OCI-LY1 (cell line): ENCODE data around the gene CHD1.

ENCODE experiments used
- H2AFZ ChIP-seq: fragments of 200-600 bp; sonication (generic), shearing (Covaris generic); 2 replicates; pipeline ENCODE4 v1.6.0; 2014; ENCODE audit warnings: antibody characterized with exemption, mild to moderate bottlenecking, low read length
- H3F3A ChIP-seq: fragments of 200-600 bp; sonication (generic), shearing (Covaris generic); 2 replicates; pipeline ENCODE4 v1.6.0; 2014; ENCODE audit warnings: mild to moderate bottlenecking, antibody characterized with exemption, low read length, moderate library complexity; ENCODE audit not compliant: insufficient read depth
- H3K27ac ChIP-seq: fragments of 200-600 bp; sonication (generic); 2 replicates; pipeline ENCODE4 v1.5.1; 2014; ENCODE audit warnings: low read length, mixed run types, mild to moderate bottlenecking, low read depth; ENCODE audit not compliant: poor library complexity, severe bottlenecking
- H3K27me3 ChIP-seq: fragments of 200-600 bp; sonication (generic); 2 replicates; pipeline ENCODE4 v1.6.0; 2014; ENCODE audit warnings: antibody characterized with exemption, mild to moderate bottlenecking, low read length, moderate library complexity; ENCODE audit not compliant: insufficient read depth
- H3K36me3 ChIP-seq: fragments of 200-600 bp; sonication (generic); 2 replicates; pipeline ENCODE4 v1.6.1; 2014; ENCODE audit warnings: mild to moderate bottlenecking, antibody characterized with exemption, low read length, moderate library complexity, mixed read lengths; ENCODE audit not compliant: insufficient read depth
- H3K4me1 ChIP-seq: fragments of 200-600 bp; sonication (generic); 2 replicates; pipeline ENCODE4 v1.5.1; 2014; ENCODE audit warnings: mild to moderate bottlenecking, low read length, moderate library complexity; ENCODE audit not compliant: insufficient read depth, severe bottlenecking
- H3K4me2 ChIP-seq: fragments of 200-600 bp; sonication (generic), shearing (Covaris generic); 2 replicates; pipeline ENCODE4 v1.6.1; 2014; ENCODE audit warnings: low read length
- H3K4me3 ChIP-seq: fragments of 200-600 bp; sonication (generic); 2 replicates; pipeline ENCODE4 v1.5.1; 2014; ENCODE audit warnings: low read length, low read depth, mild to moderate bottlenecking, mixed read lengths; ENCODE audit not compliant: poor library complexity, severe bottlenecking
- H3K79me2 ChIP-seq: fragments of 200-600 bp; shearing (Covaris generic); 2 replicates; pipeline ENCODE4 v1.6.1; 2016; ENCODE audit warnings: mixed run types, low read length, mixed read lengths; ENCODE audit not compliant: insufficient read depth
- H3K9ac ChIP-seq: fragments of 200-600 bp; sonication (generic), shearing (Covaris generic); 2 replicates; pipeline ENCODE4 v1.6.1; 2014; ENCODE audit warnings: mild to moderate bottlenecking, low read length, mixed read lengths
- H3K9me2 ChIP-seq: fragments of 200-600 bp; sonication (generic), shearing (Covaris generic); 2 replicates; pipeline ENCODE4 v1.6.1; 2014; ENCODE audit warnings: low read depth, mild to moderate bottlenecking, low read length, mixed read lengths
- H3K9me3 ChIP-seq: fragments of 200-600 bp; shearing (Covaris generic); 2 replicates; pipeline ENCODE4 v1.6.1; 2014; ENCODE audit warnings: low read length, mixed read lengths
- H4K20me1 ChIP-seq: fragments of 200-600 bp; sonication (generic), shearing (Covaris generic); 2 replicates; pipeline ENCODE4 v1.6.0; 2016; ENCODE audit warnings: mild to moderate bottlenecking, low read length; ENCODE audit not compliant: insufficient read depth
- CTCF ChIP-seq: fragments of 200-600 bp; sonication (generic), shearing (Covaris generic); IDR thresholded peaks from 2 replicates; pipeline ENCODE4 v1.5.1; 2017; ENCODE audit warnings: mild to moderate bottlenecking, antibody characterized with exemption, low read length, moderate library complexity, mixed read lengths
- EZH2 ChIP-seq: fragments of 200-600 bp; sonication (generic), shearing (Covaris generic); IDR thresholded peaks from 2 replicates; pipeline ENCODE4 v1.8.0; 2017; ENCODE audit warnings: borderline replicate concordance, mixed run types, mild to moderate bottlenecking, antibody characterized with exemption, low read length, moderate library complexity, mixed read lengths

The CHD1 gene

GRCh38 chr5:98963019-98963418 is 34.2 kb upstream of the CHD1 start:
- TF ChIP-seq EZH2 = no peak
- TF ChIP-seq CTCF = no peak
- Histone ChIP-seq H3K9me3 (no peaks in the 10 kb centered on the region), H3K36me3 (no peaks in the 10 kb centered on the region), H3K4me1 (no peaks in the 10 kb centered on the region), H3K9me2 (no peaks in the 10 kb centered on the region), H3K9ac (no peak overlapping the region), H2AFZ (no peak overlapping the region), H3K4me3 (no peak overlapping the region), H4K20me1 (no peaks in the 10 kb centered on the region), H3K4me2 (no peak overlapping the region), H3K79me2 (no peaks in the 10 kb centered on the region), H3K27ac (no peak overlapping the region), H3F3A (no peaks in the 10 kb centered on the region), H3K27me3 (no peaks in the 10 kb centered on the region)

- no peak overlapping the region for H3K9ac ChIP-seq
- H3K4me1 ChIP-seq = no peaks in the 10 kb centered on the region
- H3K79me2 ChIP-seq = no peaks in the 10 kb centered on the region
- no peak overlapping the region for H3K4me3 ChIP-seq
- no peak overlapping the region for H3K27ac ChIP-seq
- H3K9me3 ChIP-seq = no peaks in the 10 kb centered on the region
- H3K27me3 ChIP-seq = no peaks in the 10 kb centered on the region
- H4K20me1 ChIP-seq = no peaks in the 10 kb centered on the region
- no peak for TF ChIP-seq EZH2
- no peak for TF ChIP-seq CTCF
- no peaks in the 10 kb centered on the region for H3K36me3 ChIP-seq
- H3F3A ChIP-seq = no peaks in the 10 kb centered on the region
- H3K4me2 ChIP-seq = no peak overlapping the region
- H3K9me2 ChIP-seq = no peaks in the 10 kb centered on the region
- no peak overlapping the region for H2AFZ ChIP-seq
These were observed 33.8 kb upstream of the CHD1 start for GRCh38 chr5:98962587-98962986.

- no peak for TF ChIP-seq CTCF
- no peak for TF ChIP-seq EZH2
These were observed 33.0 kb upstream of the CHD1 start for GRCh38 chr5:98961665-98962344.

More at GRCh38 chr5:98961665-98962344, 33.0 kb upstream of the CHD1 start:
- Histone ChIP-seq H3F3A (no peaks in the 10 kb centered on the region), H3K9me3 (no peaks in the 10 kb centered on the region), H3K4me1 (no peaks in the 10 kb centered on the region), H4K20me1 (no peaks in the 10 kb centered on the region), H3K9me2 (no peaks in the 10 kb centered on the region), H3K4me2 (no peak overlapping the region), H3K79me2 (no peaks in the 10 kb centered on the region), H2AFZ (no peak overlapping the region), H3K36me3 (no peaks in the 10 kb centered on the region), H3K27ac (no peak overlapping the region), H3K27me3 (no peaks in the 10 kb centered on the region), H3K9ac (no peak overlapping the region), H3K4me3 (no peak overlapping the region)
